ENCODE measurements around the gene TNRC6A. TPM values are rescaled to one million over a fixed set of nuclear protein-coding genes. Genes with fewer than 3 reads are reported as not detected.

The TNRC6A gene
- total RNA-seq, 1 donor from 2014 or later: 46.5 TPM

- H3K4me1 ChIP-seq: peaks cover 42% of the 10 kb centered on the region
- H3K27ac ChIP-seq: peak overlapping the region; percentile 97
- peak overlapping the region; percentile 87 for H3K4me3 ChIP-seq
- H3K27me3 ChIP-seq: no peaks in the 10 kb centered on the region
- ATAC-seq (no peak), DNase-seq (peak; percentile 74)
- peaks cover 7% of the 10 kb centered on the region for H3K36me3 ChIP-seq
- H3K9me3 ChIP-seq: no peaks in the 10 kb centered on the region
- intact Hi-C loops (cut with DNase I): no loop called here
- no peak for TF ChIP-seq CTCF (IDR thresholded peaks at IDR 0.05)
Measured at GRCh38 chr16:24729951-24730815, 732 bp downstream of the TNRC6A start.

GRCh38 chr16:24730914-24731313 lies 1.5 kb downstream of the TNRC6A start:
- DNase-seq: no peak
- H3K4me1 ChIP-seq: peaks cover 49% of the 10 kb centered on the region
- TF ChIP-seq CTCF (IDR thresholded peaks at IDR 0.05): no peak
- H3K9me3 ChIP-seq: no peaks in the 10 kb centered on the region
- intact Hi-C loops (cut with DNase I): no loop called here
- H3K4me3 ChIP-seq: peak overlapping the region; percentile 87
- H3K27me3 ChIP-seq: no peaks in the 10 kb centered on the region
- no peak for ATAC-seq
- peaks cover 7% of the 10 kb centered on the region for H3K36me3 ChIP-seq
- H3K27ac ChIP-seq: peak overlapping the region; percentile 97

GRCh38 chr16:24731722-24732419 lies 2.4 kb downstream of the TNRC6A start:
- H3K9me3 ChIP-seq: no peaks in the 10 kb centered on the region
- peak overlapping the region; percentile 87 for H3K4me3 ChIP-seq
- peaks cover 7% of the 10 kb centered on the region for H3K36me3 ChIP-seq
- no peaks in the 10 kb centered on the region for H3K27me3 ChIP-seq
- H3K4me1 ChIP-seq: peaks cover 57% of the 10 kb centered on the region
- no peak for TF ChIP-seq CTCF (IDR thresholded peaks at IDR 0.05)
- H3K27ac ChIP-seq: peak overlapping the region; percentile 40
- no peak for ATAC-seq
- DNase-seq: no peak
- intact Hi-C loops (cut with DNase I): no loop called here

GRCh38 chr16:24734382-24734781 lies 4.9 kb downstream of the TNRC6A start:
- peak overlapping the region; percentile 56 for H3K27ac ChIP-seq
- intact Hi-C loops (cut with DNase I): no loop called here

GRCh38 chr16:24736758-24737157 lies 7.3 kb downstream of the TNRC6A start:
- H3K9me3 ChIP-seq: no peaks in the 10 kb centered on the region
- DNase-seq: no peak
- peaks cover 7% of the 10 kb centered on the region for H3K36me3 ChIP-seq
- H3K4me3 ChIP-seq: no peak overlapping the region
- ATAC-seq: no peak
- H3K27me3 ChIP-seq: no peaks in the 10 kb centered on the region
- TF ChIP-seq CTCF (IDR thresholded peaks at IDR 0.05): no peak
- H3K27ac ChIP-seq: no peak overlapping the region
- intact Hi-C loops (cut with DNase I): no loop called here
- peaks cover 90% of the 10 kb centered on the region for H3K4me1 ChIP-seq

More at GRCh38 chr16:24734382-24734781, 4.9 kb downstream of the TNRC6A start:
- no peak for DNase-seq
- Histone ChIP-seq H3K4me3 (no peak overlapping the region), H3K27me3 (no peaks in the 10 kb centered on the region), H3K36me3 (peaks cover 7% of the 10 kb centered on the region), H3K9me3 (no peaks in the 10 kb centered on the region), H3K4me1 (peaks cover 78% of the 10 kb centered on the region)
- ATAC-seq: no peak
- no peak for TF ChIP-seq CTCF (IDR thresholded peaks at IDR 0.05)
